EH (cell line): ENCODE results near the gene THEMIS.
A peak's percentile ranks its signal among the peaks of the same experiment; 100 is the strongest.
"Not testable (repeated sequence)": the region's sequence is repeated elsewhere in the genome, so short reads cannot be mapped to it uniquely, and the experiment has no call there.

Experiments
- DNase-seq: peaks from one replicate; pipeline ENCODE4 v3.0.0-alpha.2; 2015; ENCODE audit warnings: low read depth

Gene THEMIS

GRCh38 chr6:127725821-127726220 is 175.0 kb downstream of the THEMIS start:
- no peak for DNase-seq

DNA sequence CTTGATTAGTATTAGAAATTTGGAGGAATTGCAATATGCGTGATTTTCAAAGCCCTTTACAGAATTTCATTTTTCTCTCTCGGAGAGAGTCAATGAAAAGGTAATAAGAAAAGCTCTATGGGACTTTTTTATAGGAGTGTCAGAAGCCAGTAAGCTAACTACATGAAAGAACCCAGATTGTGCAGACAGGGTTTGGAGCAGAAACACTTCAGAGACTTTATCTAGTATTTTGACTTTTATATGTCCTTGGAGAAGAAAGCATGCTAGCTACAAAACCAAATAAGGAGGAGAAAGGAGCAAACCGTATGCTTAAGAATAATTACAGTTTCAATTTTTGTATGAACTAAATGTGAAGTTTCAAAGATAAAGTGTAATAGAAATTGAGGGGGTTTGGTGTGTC is 182.2 kb downstream of the THEMIS start:
- no peak for DNase-seq

DNA sequence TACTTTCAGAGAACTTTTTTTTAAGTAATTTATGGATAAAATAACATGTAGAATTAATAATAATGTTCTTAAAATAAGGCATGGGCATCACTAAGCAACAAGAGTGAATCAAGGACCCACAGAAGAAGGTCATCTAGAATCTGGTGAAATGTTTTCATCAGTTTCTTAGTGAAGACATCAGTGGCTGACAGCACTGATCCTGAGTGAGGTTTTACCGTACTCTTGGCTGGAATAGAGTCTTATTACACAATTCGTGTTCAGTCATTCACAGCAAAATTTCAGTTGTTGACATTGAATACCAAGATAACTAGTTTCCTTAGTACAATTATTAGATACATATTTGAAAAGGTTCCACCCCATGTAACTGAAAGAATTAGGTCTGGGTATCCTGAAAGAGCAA is 183.5 kb downstream of the THEMIS start:
- DNase-seq = no peak

DNA sequence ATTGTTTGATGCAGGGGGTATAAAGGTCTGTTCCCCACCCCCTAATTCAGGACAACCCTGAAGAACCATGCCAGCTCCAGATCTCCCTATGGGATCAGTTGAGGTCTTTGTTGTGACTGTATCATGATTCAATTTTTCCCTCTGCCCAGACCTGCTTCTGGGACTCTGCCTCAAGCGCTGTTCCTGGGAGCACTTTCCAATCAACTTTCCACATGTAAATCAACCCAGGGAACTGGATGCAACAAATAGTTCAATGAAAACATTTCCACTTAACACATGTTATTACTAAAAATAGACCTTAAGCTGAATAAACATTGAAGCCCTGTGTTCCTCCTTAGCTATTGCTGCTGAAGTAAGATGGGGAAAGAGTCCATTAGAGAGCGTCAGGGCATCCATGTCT is 184.4 kb downstream of the THEMIS start:
- DNase-seq = peak; percentile 3

DNA sequence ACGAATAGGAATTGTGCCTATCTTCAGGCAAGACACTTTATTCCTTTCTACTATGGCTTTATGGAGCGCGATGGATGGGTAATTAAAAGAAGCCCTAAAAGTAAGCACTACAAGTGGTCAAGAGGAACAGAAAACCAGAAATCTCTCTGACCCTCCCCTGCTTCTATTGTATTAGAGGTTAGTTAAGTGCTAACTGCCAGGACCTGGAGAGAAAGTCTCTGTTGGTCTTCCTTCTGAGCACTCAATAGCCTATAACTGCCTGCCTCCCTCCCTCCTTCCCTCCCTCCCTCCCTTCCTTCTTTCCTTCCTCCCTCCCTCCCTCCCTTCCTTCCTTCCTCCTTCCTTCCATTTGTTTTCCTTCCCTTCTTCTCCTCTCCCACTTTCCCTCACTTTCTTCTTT is 190.2 kb downstream of the THEMIS start:
- no peak for DNase-seq

DNA sequence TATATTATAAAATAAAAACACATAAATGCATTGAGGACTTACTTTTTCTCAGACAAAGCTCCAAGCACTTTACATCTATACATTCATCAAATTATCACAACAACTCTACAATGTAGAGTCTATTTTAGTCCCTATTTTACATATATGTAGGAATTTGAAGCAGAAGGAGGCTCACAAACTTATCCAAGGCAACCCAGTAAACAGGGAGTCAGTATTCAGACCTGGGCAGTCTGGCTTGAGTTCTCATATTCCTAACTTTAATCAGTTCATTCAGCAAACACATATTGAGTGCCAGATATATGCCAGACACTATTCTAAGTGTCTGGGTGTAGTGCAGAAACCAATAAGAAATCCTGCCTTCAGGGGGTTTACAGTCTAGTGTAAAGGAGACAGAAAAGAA is 194.6 kb downstream of the THEMIS start:
- DNase-seq = no peak

GRCh38 chr6:127695108-127695507 is 205.8 kb downstream of the THEMIS start:
- no peak for DNase-seq

DNA sequence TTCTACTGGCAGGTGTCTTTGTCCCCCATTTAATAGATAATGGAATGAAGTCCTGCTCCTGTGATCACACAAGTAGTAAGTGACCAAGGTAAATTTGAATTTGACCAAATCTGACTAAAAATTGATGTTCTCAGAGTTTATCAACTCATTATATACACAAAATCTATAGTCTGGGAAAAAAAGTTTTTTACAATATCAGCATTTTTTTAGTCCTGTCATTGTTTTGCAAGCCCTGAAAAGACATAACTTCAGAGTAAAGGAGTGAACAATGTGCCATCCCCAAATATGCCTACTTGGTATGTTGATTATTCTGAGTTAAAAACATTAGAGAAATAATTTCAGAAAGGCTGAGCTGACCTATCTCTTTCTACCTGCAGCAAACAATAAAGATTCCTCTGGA is 209.7 kb downstream of the THEMIS start:
- no peak for DNase-seq

- DNase-seq = no peak
Measured at GRCh38 chr6:127690588-127690987, 210.3 kb downstream of the THEMIS start.

GRCh38 chr6:127690092-127690491 is 210.8 kb downstream of the THEMIS start:
- peak; percentile 25 for DNase-seq

- not testable (repeated sequence) for DNase-seq
Measured at GRCh38 chr6:127687490-127687889, 213.4 kb downstream of the THEMIS start.

DNA sequence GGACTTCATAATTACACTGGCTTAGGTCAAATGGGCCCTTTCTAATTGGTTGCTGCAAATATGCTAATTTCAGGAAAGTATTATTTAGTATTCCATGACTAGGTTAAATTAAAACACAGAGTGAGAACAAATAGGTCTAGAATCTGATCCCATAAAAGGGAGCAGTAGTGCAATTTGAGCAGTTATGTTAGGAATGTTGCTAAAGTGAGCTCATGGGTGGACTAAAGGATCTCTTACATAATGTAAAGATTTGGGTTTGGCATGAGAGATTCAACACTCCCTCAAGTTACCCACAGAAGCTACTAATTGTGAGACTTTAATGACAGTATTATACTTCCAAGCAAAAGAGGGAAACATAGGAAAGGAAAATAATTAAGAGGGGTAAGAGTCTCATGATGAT is 214.8 kb downstream of the THEMIS start:
- DNase-seq = peak; percentile 13

DNA sequence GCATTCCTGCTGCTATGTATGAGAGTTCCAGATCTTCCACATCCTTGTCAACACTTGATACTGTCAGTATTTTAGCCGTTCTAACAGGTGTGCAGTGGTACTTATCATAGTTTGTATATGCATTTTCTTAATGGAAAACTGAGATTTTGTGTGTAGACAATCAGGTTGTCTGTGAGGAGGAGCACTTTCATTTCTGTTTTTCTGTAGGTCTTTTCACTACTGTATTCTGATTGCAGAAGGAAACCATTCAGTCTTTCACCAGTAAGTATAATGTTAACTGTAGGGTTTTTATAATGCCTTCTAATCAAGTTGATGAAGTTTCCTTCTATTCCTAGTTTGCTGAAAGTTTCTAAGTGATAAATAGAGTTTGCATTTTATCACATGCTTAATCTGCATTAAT is 216.4 kb downstream of the THEMIS start:
- DNase-seq = no peak
